ENCODE results near the gene ARHGEF10L. TPM values are rescaled to one million over a fixed set of nuclear protein-coding genes. Genes with fewer than 3 reads are reported as not detected.
A peak's percentile ranks its signal among the peaks of the same experiment; 100 is the strongest.

ARHGEF10L gene
- total RNA-seq, 1 donor, result 16.8 TPM

GRCh38 chr1:17521946-17522612 lies 17.4 kb upstream of the ARHGEF10L start:
- no peak for TF ChIP-seq CTCF (IDR thresholded peaks at IDR 0.05; ENCODE audit: insufficient read depth, low read depth, low read length)
- H3K4me3 ChIP-seq (ENCODE audit: low read depth, low read length), result no peak overlapping the region
- DNase-seq (ENCODE audit: low read depth), result no peak

DNA sequence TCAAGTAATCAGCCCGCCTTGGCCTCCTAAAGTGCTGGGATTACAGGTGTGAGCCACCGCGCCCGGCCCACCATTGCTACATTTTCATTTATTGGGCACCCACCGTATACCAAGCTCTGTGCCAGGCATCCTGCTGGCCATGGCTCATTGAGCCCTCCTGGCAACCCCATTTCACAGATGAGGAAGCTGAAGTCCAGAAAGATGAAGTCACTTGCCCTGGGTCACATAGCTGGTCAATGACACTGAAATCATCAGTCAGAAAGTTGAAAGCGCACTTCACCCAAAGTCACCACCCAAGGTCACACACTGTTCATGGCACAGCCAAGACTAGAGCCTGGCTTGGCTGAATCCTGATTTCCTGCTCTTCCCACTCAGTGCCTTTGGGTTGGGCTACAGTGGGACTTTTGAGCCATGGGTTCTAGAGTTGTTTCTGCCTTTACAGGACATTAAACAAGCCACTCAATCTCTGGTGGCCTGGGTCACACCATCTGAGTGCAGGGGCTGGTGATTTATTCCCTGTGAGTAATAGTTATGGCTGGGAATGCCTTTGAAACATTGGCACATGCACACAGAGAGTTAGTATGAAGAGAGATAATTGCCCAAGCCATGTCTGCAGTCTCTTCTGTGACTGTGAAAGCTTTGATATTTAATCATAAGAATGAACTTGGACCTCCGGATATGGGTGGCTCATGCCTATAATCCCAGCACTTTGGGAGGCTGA lies 16.0 kb upstream of the ARHGEF10L start:
- H3K4me3 ChIP-seq (ENCODE audit: low read depth, low read length), result no peak overlapping the region
- DNase-seq (ENCODE audit: low read depth), result no peak
- TF ChIP-seq CTCF (IDR thresholded peaks at IDR 0.05; ENCODE audit: insufficient read depth, low read depth, low read length), result no peak

GRCh38 chr1:17524645-17525044 lies 14.9 kb upstream of the ARHGEF10L start:
- H3K4me3 ChIP-seq (ENCODE audit: low read depth, low read length), result no peak overlapping the region
- TF ChIP-seq CTCF (IDR thresholded peaks at IDR 0.05; ENCODE audit: insufficient read depth, low read depth, low read length), result no peak
- DNase-seq (ENCODE audit: low read depth), result no peak

DNA sequence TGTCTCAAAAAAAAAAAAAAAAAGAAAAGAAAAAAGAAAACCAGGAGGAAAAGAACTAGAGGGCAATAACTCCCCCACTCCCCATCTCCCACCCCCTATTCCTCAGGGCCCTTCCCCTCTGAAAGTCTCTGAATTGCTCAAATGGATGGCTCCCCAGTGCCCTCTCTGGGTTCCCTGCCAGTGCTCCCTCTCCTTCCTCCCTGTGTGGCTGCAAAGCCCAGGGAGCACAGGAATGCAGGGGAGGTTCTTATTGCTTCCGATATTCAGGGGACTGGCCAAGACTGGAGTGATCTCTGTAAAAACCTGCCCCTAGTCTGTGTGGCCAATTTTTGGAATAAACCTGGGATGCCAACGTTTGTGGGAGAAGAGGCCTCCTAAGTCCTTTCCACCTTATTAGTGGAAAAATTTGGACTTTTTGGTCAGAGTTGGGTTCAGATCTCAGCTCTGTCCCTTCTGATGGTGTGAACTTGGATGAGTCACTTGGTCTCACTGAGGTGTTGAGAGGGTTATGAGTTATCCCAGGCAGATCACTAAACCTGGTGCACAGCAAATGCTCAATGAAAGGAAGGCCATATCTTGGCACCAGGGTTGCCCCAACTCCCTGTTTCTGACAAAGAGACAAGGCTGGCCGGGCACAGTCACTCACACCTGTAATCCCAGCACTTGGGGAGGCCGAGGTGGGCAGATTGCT lies 13.4 kb upstream of the ARHGEF10L start:
- TF ChIP-seq CTCF (IDR thresholded peaks at IDR 0.05; ENCODE audit: insufficient read depth, low read depth, low read length), result no peak
- H3K4me3 ChIP-seq (ENCODE audit: low read depth, low read length), result no peak overlapping the region
- no peak for DNase-seq (ENCODE audit: low read depth)

DNA sequence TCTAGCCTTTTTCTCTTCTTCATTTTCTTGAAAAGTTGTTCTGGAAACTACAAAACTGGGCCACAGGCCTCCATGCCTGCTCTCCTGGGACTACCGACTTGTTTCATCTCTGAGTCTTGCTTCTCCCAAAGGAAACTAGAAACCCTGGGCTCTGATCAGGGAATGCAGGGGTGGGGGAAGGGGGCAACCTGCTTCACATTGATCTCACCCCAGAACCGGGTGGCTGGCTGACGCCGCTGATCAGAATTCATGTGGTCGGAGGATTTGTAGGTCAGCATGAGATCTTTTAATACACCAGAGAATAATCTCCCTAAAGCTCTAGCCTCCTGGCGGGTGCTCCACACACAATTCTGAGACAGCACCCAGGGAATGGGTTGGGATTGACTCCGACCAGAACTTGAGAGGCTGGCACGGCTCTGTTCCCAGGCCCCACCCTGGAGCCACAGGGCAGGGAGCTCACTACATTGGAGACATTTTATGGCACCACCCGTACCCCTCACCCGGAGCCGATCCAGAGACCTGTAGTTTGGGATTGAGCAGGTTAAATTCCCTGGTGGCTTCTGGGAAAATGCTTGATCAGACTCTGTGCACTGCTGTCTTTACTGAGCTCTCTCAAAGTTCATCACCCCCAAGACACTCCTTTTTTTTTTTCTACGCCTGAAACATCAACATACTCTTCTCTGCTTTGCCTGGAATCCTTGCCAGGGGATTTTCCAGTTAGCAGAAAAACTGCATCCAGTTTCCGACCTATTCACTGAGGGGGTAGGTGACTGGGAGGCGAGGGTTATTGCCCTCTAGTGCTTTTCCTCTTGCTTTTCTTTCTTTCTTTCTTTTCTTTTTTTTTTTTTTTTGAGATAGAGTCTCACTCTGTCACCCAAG lies 12.2 kb upstream of the ARHGEF10L start:
- peak; percentile 61 for DNase-seq (ENCODE audit: low read depth)
- H3K4me3 ChIP-seq (ENCODE audit: low read depth, low read length), result no peak overlapping the region
- TF ChIP-seq CTCF (IDR thresholded peaks at IDR 0.05; ENCODE audit: insufficient read depth, low read depth, low read length), result no peak

DNA sequence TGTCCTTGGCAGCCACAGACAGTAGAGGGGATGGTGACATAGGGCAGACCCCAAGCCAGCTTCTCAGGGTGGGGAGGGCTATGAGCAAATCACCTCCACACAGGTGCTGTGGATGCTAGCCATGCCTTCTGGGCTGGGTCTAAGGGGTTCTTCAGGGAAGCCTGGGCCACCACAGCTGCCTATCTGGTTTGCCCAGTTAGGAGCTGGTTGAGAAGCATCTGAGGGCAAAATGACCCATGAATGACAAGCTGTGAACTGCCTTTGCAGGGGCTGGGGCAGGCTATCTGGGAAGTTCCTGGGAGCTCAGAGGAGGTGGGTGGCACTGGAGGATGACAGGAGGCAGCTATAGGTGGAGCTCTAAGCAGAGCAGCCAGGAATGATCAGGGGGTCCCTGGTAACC lies 10.1 kb upstream of the ARHGEF10L start:
- no peak for TF ChIP-seq CTCF (IDR thresholded peaks at IDR 0.05; ENCODE audit: insufficient read depth, low read depth, low read length)
- no peak for DNase-seq (ENCODE audit: low read depth)
- H3K4me3 ChIP-seq (ENCODE audit: low read depth, low read length), result no peak overlapping the region
